Stomach (tissue), 4 donors: ENCODE results near the gene LCMT1.

Source experiments
- EP300 ChIP-seq: sonication (generic); formaldehyde crosslinking; IDR thresholded peaks from one replicate; pipeline ENCODE4 v1.6.1; 2017; ENCODE audit warnings: antibody characterized with exemption
- POLR2A ChIP-seq, 4 donors: fragments of 450-650 bp; IDR thresholded peaks; one replicate each; pipeline ENCODE4 v1.6.1; 2016; ENCODE audit warnings: antibody characterized with exemption in 4 of 4, control low read depth in 2 of 4, mild to moderate bottlenecking in 1 of 4, moderate library complexity in 1 of 4
- POLR2AphosphoS5 ChIP-seq, 3 donors: sonication (generic); formaldehyde crosslinking; IDR thresholded peaks; one replicate each; pipeline ENCODE4 v1.6.1; 2016; ENCODE audit warnings: antibody characterized with exemption in 3 of 3
- TF ChIP-seq, protein P1 (sequence below), 7 experiments: fragments of 450-650 bp in 4 of 7; fragments of 200-600 bp in 3 of 7; sonication (generic) in 3 of 7; IDR thresholded peaks; one replicate each; pipeline ENCODE4 v1.5.1; 2016 to 2019; ENCODE audit warnings: antibody characterized with exemption in 7 of 7, control low read depth in 2 of 7, mild to moderate bottlenecking in 1 of 7

DNA sequence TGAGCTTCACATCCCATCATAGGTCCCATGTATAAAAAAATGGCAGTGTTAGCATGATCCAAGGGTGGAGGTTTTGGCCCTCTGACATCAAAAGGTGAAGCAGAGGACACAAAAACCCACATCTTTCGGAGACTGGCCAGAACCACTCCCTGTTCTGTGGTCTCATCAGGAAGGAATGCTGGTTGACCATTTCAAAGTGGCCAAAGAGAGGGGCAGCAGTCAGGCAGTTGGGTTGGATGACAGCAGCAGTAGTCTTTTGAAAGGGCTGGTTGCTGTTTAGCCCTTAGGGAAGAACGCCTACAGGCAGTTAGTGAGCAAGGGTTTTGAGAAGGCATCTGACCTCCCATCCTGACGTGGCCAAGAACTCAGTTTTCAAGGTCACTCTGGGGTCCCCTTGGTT, 40.5 kb downstream of the LCMT1 start:
- TF ChIP-seq, protein P1, sequence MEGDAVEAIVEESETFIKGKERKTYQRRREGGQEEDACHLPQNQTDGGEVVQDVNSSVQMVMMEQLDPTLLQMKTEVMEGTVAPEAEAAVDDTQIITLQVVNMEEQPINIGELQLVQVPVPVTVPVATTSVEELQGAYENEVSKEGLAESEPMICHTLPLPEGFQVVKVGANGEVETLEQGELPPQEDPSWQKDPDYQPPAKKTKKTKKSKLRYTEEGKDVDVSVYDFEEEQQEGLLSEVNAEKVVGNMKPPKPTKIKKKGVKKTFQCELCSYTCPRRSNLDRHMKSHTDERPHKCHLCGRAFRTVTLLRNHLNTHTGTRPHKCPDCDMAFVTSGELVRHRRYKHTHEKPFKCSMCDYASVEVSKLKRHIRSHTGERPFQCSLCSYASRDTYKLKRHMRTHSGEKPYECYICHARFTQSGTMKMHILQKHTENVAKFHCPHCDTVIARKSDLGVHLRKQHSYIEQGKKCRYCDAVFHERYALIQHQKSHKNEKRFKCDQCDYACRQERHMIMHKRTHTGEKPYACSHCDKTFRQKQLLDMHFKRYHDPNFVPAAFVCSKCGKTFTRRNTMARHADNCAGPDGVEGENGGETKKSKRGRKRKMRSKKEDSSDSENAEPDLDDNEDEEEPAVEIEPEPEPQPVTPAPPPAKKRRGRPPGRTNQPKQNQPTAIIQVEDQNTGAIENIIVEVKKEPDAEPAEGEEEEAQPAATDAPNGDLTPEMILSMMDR (IDR thresholded peaks at IDR 0.05), result no peak
- TF ChIP-seq EP300 (no peak), POLR2A (IDR thresholded peaks at IDR 0.05) (no peak), POLR2AphosphoS5 (IDR thresholded peaks at IDR 0.05) (no peak)
